HepG2 (cell line): ENCODE data around the gene PCGF2. TPM values are rescaled to one million over a fixed set of nuclear protein-coding genes. Genes with fewer than 3 reads are reported as not detected.
A peak's percentile ranks its signal among the peaks of the same experiment; 100 is the strongest.

ENCODE experiments used
- CC2D1A ChIP-seq: sonication (generic); formaldehyde crosslinking; IDR thresholded peaks from 2 replicates; pipeline ENCODE4 v1.8.1; 2023; ENCODE audit warnings: mild to moderate bottlenecking, missing genetic modification reagents
- CREB1 ChIP-seq, 2 experiments: fragments of 450-650 bp in 1 of 2; IDR thresholded peaks; 2 replicates each; pipeline ENCODE4 v1.6.1; 2016 to 2017; ENCODE audit warnings: control low read depth in 1 of 2, mild to moderate bottlenecking in 1 of 2, missing compliant biosample characterization in 1 of 2, missing genetic modification characterization in 1 of 2
- DMAP1 ChIP-seq: IDR thresholded peaks from 2 replicates; pipeline ENCODE4 v1.6.1; 2016
- ESRRA ChIP-seq: sonication (generic); formaldehyde crosslinking; IDR thresholded peaks from 2 replicates; pipeline ENCODE4 v1.5.1; 2020; ENCODE audit warnings: mild to moderate bottlenecking, low read depth, missing genetic modification reagents
- GLMP ChIP-seq: sonication (generic); formaldehyde crosslinking; IDR thresholded peaks from 2 replicates; pipeline ENCODE4 v1.9.0; 2021; ENCODE audit warnings: missing genetic modification reagents, mild to moderate bottlenecking, borderline replicate concordance
- HCFC1 ChIP-seq: fragments of 150-350 bp; IDR thresholded peaks from 2 replicates; pipeline ENCODE4 v1.6.1; 2014; ENCODE audit warnings: low read depth, low read length
- KMT2A ChIP-seq: sonication (generic); formaldehyde crosslinking; IDR thresholded peaks from 2 replicates; pipeline ENCODE4 v1.4.0; 2020; ENCODE audit warnings: missing genetic modification reagents
- MBD4 ChIP-seq: IDR thresholded peaks from 2 replicates; pipeline ENCODE4 v1.6.1; 2012; ENCODE audit warnings: low read length, inconsistent platforms, borderline replicate concordance
- PRPF4 ChIP-seq: fragments of 200-400 bp; formaldehyde crosslinking; IDR thresholded peaks from 2 replicates; pipeline ENCODE4 v1.6.1; 2016; ENCODE audit warnings: low read length, low read depth; ENCODE audit not compliant: poor library complexity, severe bottlenecking
- SOX6 ChIP-seq, 2 experiments: fragments of 450-650 bp in 1 of 2; sonication (generic) in 1 of 2; formaldehyde crosslinking in 1 of 2; IDR thresholded peaks; 2 replicates each; pipeline versions ENCODE4 v1.4.0 to v1.6.1; 2017 to 2020; ENCODE audit warnings: antibody characterized with exemption in 1 of 2, mild to moderate bottlenecking in 1 of 2, missing genetic modification reagents in 1 of 2
- SRSF1 ChIP-seq: fragments of 200-400 bp; formaldehyde crosslinking; optimal IDR thresholded peaks from 2 replicates; pipeline ENCODE3; 2017; ENCODE audit warnings: mild to moderate bottlenecking, low read depth, low read length, moderate library complexity
- ZBTB21 ChIP-seq: sonication (generic); formaldehyde crosslinking; IDR thresholded peaks from 2 replicates; pipeline ENCODE4 v1.4.0; 2020; ENCODE audit warnings: missing genetic modification reagents
- ZNF12 ChIP-seq: sonication (generic); formaldehyde crosslinking; IDR thresholded peaks from 2 replicates; pipeline ENCODE4 v1.5.0; 2020; ENCODE audit warnings: missing genetic modification reagents
- ZNF407 ChIP-seq: sonication (generic); formaldehyde crosslinking; IDR thresholded peaks from one replicate; pipeline ENCODE4 v1.5.1; 2020; ENCODE audit warnings: mild to moderate bottlenecking, missing genetic modification reagents; ENCODE audit errors: not compliant biosample characterization
- ZNF414 ChIP-seq: sonication (generic); formaldehyde crosslinking; IDR thresholded peaks from 2 replicates; pipeline ENCODE4 v1.5.0; 2020; ENCODE audit warnings: missing genetic modification reagents
- ZSCAN30 ChIP-seq: sonication (generic); formaldehyde crosslinking; IDR thresholded peaks from 2 replicates; pipeline ENCODE4 v1.5.0; 2020; ENCODE audit warnings: mild to moderate bottlenecking, missing genetic modification reagents
- ZSCAN5A ChIP-seq: sonication (generic); formaldehyde crosslinking; IDR thresholded peaks from 2 replicates; pipeline ENCODE4 v1.8.0; 2022; ENCODE audit warnings: mild to moderate bottlenecking, missing genetic modification reagents, borderline replicate concordance
- polyA plus RNA-seq, 8 experiments: library from polyadenylated mRNA; depleted of rRNA in 3 of 8; stranded (reverse) in 7 of 8; unstranded in 1 of 8; fragments of >200 nt; fragmentation: Illumina TruSeq in 4 of 8; extraction: Trizol in 4 of 8; gene quantifications; 2 replicates each; pipeline versions ENCODE4 v1.2.1 to v1.2.3, GENCODE V29; 2011 to 2016; ENCODE audit warnings: low read depth in 4 of 8, missing spikeins in 1 of 8, mixed read lengths in 1 of 8; ENCODE audit not compliant: insufficient read depth in 1 of 8
- total RNA-seq, 5 experiments: library from RNA; depleted of rRNA; stranded (reverse); fragments of >200 nt; fragmentation: Illumina TruSeq; extraction: Trizol; gene quantifications; 2 replicates each; pipeline ENCODE4 v1.2.3, GENCODE V29; 2016; ENCODE audit warnings: low read depth in 1 of 5

Gene PCGF2
- total and polyA plus RNA-seq, 2 of the 13 experiments (the other 11 are each of a cell fraction or from before 2014, with no cell fraction given): 11.6 to 29.4 TPM

- TF ChIP-seq ZNF407 (CRISPR knock-in tag) (peak; percentile 73), CREB1 (IDR thresholded peaks at IDR 0.05) (no peak), CREB1 (CRISPR knock-in tag; IDR thresholded peaks at IDR 0.05) (no peak), ZSCAN5A (peak; percentile 52; the same call in 1 of the 2 replicates), ZNF414 (no peak; the same call in 1 of the 2 replicates), ZBTB21 (no peak), CC2D1A (CRISPR knock-in tag) (peak; percentile 18; the same call in 1 of the 2 replicates), ZSCAN30 (CRISPR knock-in tag) (no peak), PRPF4 (no peak), ZNF12 (CRISPR knock-in tag) (0 out of 2 replicates have a peak, but pooled peaks have one; percentile 24), MBD4 (no peak), SOX6 (IDR thresholded peaks at IDR 0.05) (no peak), SOX6 (CRISPR knock-in tag; IDR thresholded peaks at IDR 0.05) (peak; percentile 69), SRSF1 (peak; percentile 44), HCFC1 (no peak), KMT2A (CRISPR knock-in tag) (no peak; the same call in 1 of the 2 replicates), ESRRA (CRISPR knock-in tag) (no peak; the same call in 1 of the 2 replicates), DMAP1 (CRISPR knock-in tag) (peak; percentile 80; the same call in 1 of the 2 replicates), GLMP (CRISPR knock-in tag) (no peak)
Measured at GRCh38 chr17:38749223-38750043, 1.3 kb upstream of the PCGF2 start (continued).
